Esophagus muscularis mucosa (tissue), 3 donors: ENCODE data around the gene TMEM179.

Source experiments
- POLR2A ChIP-seq: fragments of 450-650 bp; IDR thresholded peaks from one replicate; pipeline ENCODE4 v1.6.1; 2017; ENCODE audit warnings: antibody characterized with exemption, moderate library complexity, mild to moderate bottlenecking, low read depth
- TF ChIP-seq, protein P1 (sequence below), 3 experiments: fragments of 200-600 bp in 2 of 3; fragments of 450-650 bp in 1 of 3; sonication (generic) in 2 of 3; IDR thresholded peaks; one replicate each; pipeline ENCODE4 v1.5.1; 2017 to 2019; ENCODE audit warnings: antibody characterized with exemption in 3 of 3, mild to moderate bottlenecking in 2 of 3, moderate library complexity in 1 of 3

GRCh38 chr14:104596927-104597351 lies 7.6 kb downstream of the TMEM179 start:
- TF ChIP-seq, protein P1, sequence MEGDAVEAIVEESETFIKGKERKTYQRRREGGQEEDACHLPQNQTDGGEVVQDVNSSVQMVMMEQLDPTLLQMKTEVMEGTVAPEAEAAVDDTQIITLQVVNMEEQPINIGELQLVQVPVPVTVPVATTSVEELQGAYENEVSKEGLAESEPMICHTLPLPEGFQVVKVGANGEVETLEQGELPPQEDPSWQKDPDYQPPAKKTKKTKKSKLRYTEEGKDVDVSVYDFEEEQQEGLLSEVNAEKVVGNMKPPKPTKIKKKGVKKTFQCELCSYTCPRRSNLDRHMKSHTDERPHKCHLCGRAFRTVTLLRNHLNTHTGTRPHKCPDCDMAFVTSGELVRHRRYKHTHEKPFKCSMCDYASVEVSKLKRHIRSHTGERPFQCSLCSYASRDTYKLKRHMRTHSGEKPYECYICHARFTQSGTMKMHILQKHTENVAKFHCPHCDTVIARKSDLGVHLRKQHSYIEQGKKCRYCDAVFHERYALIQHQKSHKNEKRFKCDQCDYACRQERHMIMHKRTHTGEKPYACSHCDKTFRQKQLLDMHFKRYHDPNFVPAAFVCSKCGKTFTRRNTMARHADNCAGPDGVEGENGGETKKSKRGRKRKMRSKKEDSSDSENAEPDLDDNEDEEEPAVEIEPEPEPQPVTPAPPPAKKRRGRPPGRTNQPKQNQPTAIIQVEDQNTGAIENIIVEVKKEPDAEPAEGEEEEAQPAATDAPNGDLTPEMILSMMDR (IDR thresholded peaks at IDR 0.05), result no peak
- no peak for TF ChIP-seq POLR2A
